DMS79 (cell line): ENCODE data around the gene C1orf210.

Experiments
- DNase-seq: peaks from one replicate; lab custom pipeline; 2025; lab: John Stamatoyannopoulos, UW

The C1orf210 gene

GRCh38 chr1:43293896-43294760 lies 8.7 kb upstream of the C1orf210 start:
- no peak for DNase-seq

- DNase-seq, result no peak
Observed at GRCh38 chr1:43293176-43293575, 7.8 kb upstream of the C1orf210 start.

GRCh38 chr1:43292679-43293078 lies 7.3 kb upstream of the C1orf210 start:
- DNase-seq, result no peak

- DNase-seq, result no peak
Observed at GRCh38 chr1:43292216-43292615, 6.8 kb upstream of the C1orf210 start.

GRCh38 chr1:43288785-43289706 lies 3.7 kb upstream of the C1orf210 start:
- DNase-seq, result no peak

DNA sequence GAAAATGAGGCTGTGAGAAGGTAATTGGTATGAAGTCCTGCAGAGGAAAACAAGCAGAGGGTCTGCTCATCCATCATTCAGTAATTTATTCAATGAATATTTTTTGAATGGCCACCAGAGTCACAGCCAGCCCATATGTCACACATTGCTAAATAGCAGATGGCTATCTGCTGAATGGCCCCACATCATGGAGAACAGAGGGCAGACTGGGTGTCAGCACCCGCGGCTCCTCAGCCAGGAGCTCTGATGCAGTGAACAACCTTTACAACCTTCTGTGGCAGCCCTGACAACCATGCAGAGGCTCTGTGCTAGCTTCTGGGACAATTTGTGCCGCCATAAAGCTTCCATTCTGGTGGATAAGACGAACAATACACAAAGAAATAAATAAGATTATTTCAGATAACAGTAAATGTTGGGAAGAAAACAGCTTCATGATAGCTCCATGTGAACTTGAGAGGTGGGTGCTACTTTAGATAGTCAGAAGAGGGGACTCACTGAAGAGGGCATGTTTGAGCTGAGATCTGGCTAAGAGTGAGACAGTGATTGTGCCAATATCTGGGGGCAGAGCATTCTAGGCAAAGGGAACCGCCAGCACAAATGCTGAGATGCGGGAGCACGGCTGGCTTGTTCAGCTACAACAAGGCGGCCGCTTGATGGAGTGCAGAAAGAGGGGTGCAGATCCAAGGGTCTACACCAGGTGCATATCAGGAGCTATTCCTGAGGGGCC lies 2.8 kb upstream of the C1orf210 start:
- no peak for DNase-seq

DNA sequence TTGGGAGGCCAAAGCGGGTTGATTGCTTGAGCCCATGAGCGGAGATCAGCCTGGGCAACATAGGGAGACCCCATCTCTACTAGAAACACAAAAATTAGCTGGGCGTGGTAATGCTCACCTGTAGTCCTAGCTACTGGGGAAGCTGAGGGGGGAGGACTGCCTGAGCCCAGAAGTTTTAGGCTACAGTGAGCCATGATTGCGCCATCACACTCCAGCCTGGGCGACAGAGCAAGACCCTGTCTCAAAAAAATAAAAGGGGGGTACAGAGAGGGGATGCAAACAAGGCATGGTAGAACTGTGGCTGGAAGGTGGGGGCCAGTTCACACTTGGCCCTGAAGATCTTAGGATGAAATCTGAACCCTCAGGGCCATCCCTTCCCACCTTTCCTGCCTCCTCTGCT lies 1.2 kb upstream of the C1orf210 start:
- DNase-seq, result no peak

- DNase-seq, result no peak
Observed at GRCh38 chr1:43286115-43286514, 734 bp upstream of the C1orf210 start.

DNA sequence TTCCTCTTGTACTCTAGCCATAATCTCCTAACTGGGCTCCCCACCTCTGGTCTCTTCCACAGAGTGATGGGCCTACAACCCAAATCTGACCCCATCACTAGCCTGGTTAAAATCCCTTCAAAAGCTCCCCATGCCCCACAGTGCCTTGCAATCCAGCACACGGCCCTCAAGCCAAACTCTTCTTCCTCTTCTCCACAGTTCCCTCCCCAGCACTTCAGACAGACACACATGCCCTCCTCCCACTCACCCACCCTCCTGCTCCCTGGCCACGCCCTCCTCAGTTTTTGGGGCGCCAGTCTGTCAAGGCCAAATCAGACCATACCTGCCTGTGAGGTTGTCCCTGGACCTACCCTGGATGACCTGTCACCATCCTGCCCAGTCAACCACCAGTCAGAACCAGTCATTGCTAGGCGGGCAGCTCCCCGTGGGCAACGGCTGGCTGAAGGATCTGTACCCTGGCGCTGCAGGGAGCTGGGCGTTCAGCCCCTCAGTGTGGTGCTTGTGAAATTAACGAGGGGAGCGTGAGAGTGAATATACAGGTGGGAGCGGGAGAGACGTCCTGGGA lies 753 bp downstream of the C1orf210 start:
- DNase-seq, result no peak

DNA sequence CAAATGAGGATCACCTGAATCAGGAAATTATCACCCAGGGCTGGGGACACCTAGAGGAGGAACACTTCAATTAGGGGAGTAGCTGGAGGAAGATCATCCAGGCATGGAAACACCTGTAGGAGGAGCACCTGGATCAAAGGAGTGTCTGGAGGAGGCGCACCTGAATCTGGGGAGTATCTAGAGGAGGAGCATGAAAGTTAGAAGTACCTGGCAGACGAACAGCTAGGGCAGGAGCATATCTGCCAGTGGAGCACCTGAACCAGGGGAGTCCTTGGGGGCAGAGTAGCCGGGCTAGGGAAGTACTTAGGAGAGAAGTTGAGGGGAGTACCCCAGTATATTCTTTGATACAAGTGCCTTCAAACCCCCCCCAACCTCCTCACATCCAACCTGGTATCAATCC lies 1.3 kb downstream of the C1orf210 start:
- no peak for DNase-seq

DNA sequence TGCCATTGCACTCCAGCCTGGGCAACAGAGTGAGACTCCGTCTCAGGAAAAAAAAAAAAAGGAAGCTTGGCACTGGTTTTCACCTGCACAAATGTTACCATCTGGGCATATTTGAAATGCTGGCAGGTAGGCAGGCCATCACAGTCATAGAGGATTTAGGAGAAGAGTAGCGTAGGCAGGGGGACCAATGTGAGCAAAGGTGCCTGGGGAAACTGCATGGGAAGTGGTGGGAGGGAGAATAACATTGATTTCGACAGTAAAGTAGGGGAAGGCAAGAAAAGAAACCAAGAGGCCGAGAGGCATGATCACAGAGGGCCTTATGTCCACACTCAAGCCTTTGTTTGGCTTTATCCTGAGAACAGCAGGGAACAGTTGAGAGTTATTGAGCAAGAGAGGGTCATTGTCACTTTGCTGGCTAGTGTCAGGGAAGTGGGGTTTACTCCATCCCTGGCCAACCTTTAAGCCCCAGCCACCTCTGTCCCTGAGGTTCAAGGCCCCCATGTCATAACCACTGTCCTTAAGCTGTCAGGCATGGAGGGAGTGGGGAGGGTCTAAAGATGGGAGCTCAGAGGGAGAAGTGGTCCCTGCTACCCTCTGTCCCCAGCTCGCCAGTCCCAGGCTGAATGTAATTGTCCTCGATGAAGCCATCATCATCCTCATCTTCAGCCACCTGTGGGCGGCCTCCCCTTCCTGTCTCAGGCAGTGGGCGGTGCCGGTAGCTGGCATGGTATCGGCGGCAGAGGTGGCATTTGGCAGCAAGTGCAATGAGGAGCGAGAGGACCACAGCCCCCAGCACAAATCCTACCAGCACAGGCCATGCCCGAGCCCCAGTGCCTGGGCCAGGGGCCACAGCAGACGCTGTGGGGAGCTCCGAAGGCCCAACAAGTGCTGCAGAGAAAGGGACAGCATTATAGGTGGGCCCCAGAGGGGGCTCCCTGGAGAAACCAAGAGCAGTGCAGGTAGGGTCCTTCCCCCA lies 2.9 kb downstream of the C1orf210 start:
- DNase-seq, result no peak

- no peak for DNase-seq
Observed at GRCh38 chr1:43280692-43281091, 4.7 kb downstream of the C1orf210 start.

GRCh38 chr1:43279666-43280065 lies 5.7 kb downstream of the C1orf210 start:
- no peak for DNase-seq

- DNase-seq, result no peak
Observed at GRCh38 chr1:43279161-43279560, 6.2 kb downstream of the C1orf210 start.

DNA sequence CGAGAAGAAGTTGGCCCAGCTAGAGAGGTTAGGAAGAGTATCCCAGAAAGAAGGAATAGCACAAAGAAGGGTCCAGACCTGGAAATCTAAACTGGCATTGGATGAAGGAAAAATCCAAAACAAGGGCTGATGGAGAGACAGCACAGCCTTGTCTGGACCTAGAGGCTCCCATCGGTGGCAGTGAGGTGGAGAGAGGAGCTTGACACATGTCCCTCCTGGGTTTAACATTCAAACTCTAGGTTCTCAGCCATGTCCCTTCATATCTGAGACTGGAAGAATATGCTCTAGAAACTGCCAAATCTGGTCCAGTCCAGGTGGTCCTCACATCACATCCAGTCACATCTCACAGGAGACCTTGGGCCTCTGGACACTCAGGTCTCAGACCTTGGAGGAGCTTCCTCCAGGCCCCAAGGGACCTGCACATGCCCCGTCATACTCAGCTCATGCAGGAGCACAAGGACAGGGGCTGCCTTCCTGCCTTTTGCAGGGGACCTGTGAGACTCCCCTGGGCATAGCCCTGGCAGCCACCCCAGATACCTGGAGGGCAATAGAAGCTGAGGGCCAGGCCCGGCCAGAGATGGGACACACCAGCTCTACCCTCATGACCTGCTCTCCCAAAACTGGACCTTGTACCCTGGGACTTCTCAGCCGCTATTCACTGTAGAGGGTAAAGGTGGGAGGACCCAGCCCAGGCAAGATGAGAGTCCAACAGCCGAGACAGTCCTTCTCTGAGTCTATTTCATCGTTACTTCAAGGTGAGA lies 8.1 kb downstream of the C1orf210 start:
- DNase-seq, result no peak

- DNase-seq, result no peak
Observed at GRCh38 chr1:43276673-43277072, 8.7 kb downstream of the C1orf210 start.

- DNase-seq, result no peak
Observed at GRCh38 chr1:43275826-43276620, 9.4 kb downstream of the C1orf210 start.

- no peak for DNase-seq
Observed at GRCh38 chr1:43274804-43275180, 10.6 kb downstream of the C1orf210 start.

DNA sequence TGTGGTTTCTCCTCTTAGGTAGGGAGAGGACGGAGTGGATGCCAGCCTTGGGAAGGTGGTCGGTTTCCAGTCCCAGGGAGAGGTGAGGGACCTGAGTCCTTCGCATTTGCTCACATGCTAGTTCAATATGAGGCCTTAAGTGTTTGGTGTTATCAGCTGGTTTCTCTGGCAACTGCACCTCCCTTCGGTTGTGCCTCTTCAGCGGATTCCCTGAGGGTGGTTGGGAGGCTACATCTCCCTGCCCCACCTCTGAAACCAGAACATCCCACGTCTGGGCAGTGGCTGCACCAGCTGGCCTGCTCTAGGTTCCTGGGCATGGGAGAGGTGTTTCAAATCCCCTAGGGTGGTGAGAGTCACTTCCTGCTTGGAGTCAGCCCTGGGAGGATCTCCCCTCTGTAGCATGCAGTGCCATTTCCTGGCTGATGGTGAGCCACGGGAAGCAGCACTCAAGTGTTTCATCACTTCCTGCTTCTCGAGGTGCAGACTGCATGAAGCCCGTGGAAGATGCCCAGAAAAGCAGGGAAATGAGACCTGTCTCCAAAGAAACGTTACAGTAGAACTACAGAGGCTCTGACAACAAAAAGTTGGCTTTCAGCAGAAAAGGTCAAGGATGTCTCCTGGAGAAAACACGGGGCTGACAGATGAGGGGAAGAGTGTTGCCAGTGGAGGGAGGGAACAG lies 11.1 kb downstream of the C1orf210 start:
- peak; percentile 35 for DNase-seq
